Aorta (tissue), 5 donors: ENCODE data around the gene CFAP119. TPM values are rescaled to one million over a fixed set of nuclear protein-coding genes. Genes with fewer than 3 reads are reported as not detected.

Experiments
- ATAC-seq: fragments of 200-7000 bp; cut with Tn5 transposase; one replicate; pipeline ENCODE4 v1.9.1; 2022; ENCODE audit warnings: moderate library complexity; ENCODE audit not compliant: low FRiP score
- DNase-seq, 2 donors: peaks; one replicate each; pipeline ENCODE4 v3.0.0-alpha.2; 2020
- H3K27ac ChIP-seq, 2 donors: one replicate each; pipeline ENCODE4 v1.5.1; 2013; ENCODE audit warnings: low read length in 2 of 2, mild to moderate bottlenecking in 2 of 2, moderate library complexity in 2 of 2, control low read depth in 1 of 2, inconsistent platforms in 1 of 2, low read depth in 1 of 2
- H3K27me3 ChIP-seq, 2 donors: one replicate each; pipeline ENCODE4 v1.6.1; 2013; ENCODE audit warnings: control low read depth in 1 of 2, low read length in 1 of 2, mild to moderate bottlenecking in 1 of 2, moderate library complexity in 1 of 2; ENCODE audit not compliant: insufficient read depth in 2 of 2, control insufficient read depth in 1 of 2
- H3K36me3 ChIP-seq, 2 donors: one replicate each; pipeline ENCODE4 v1.6.1; 2013; ENCODE audit warnings: control low read depth in 1 of 2, low read length in 1 of 2, mild to moderate bottlenecking in 1 of 2; ENCODE audit not compliant: insufficient read depth in 2 of 2, control insufficient read depth in 1 of 2
- H3K4me1 ChIP-seq, 2 donors: one replicate each; pipeline ENCODE4 v1.6.1; 2013; ENCODE audit warnings: low read length in 2 of 2, control low read depth in 1 of 2, mild to moderate bottlenecking in 1 of 2, moderate library complexity in 1 of 2; ENCODE audit not compliant: insufficient read depth in 2 of 2, control insufficient read depth in 1 of 2
- H3K4me3 ChIP-seq, 2 donors: one replicate each; pipeline ENCODE4 v1.5.1; 2013; ENCODE audit warnings: low read length in 2 of 2, control low read depth in 1 of 2, mild to moderate bottlenecking in 1 of 2
- H3K9me3 ChIP-seq: one replicate; pipeline ENCODE4 v1.6.1; 2013; ENCODE audit warnings: mild to moderate bottlenecking, low read length; ENCODE audit not compliant: control insufficient read depth
- WGBS, 2 donors: extraction: QIAGEN DNeasy Blood & Tissue Kit; methylation state at CpG; one replicate each; pipeline ENCODE4 v1.1.7; 2013; 5-methylcytosine and 5-hydroxymethylcytosine counted together
- intact Hi-C, 2 donors: fragments of 100-400 bp; cut with DNase I; formaldehyde crosslinking; loops; one replicate each; pipeline versions ENCODE4 v1.14.2 to v1.15.0; 2022
- polyA plus RNA-seq, 2 donors: library from polyadenylated mRNA; stranded (reverse); fragments of 200-250 nt; gene quantifications; one replicate each; pipeline ENCODE4 v1.2.3, GENCODE V29; 2013
- total RNA-seq, 2 donors: library from RNA; stranded (reverse); fragmentation: NEBNext Ultra II Directional; extraction: Animal tissue kit (Norgen Biotek cat#: 25700); gene quantifications; one replicate each; pipeline ENCODE4 v1.2.1, GENCODE V29; 2021
- donor health status: healthy with polysubstance abuse.
- donor health status: Bipolar disorder and iron deficiency.
- donor health status: DM: no; HTN: no; CAD: no.
- donor health status: DM: no; HTN: no; CAD: no.
- donor health status: DM: yes; HTN: yes; CAD: no.

CFAP119 gene
- total and polyA plus RNA-seq, 4 donors = 0.52 to 9.8 (median 1.8) TPM

DNA sequence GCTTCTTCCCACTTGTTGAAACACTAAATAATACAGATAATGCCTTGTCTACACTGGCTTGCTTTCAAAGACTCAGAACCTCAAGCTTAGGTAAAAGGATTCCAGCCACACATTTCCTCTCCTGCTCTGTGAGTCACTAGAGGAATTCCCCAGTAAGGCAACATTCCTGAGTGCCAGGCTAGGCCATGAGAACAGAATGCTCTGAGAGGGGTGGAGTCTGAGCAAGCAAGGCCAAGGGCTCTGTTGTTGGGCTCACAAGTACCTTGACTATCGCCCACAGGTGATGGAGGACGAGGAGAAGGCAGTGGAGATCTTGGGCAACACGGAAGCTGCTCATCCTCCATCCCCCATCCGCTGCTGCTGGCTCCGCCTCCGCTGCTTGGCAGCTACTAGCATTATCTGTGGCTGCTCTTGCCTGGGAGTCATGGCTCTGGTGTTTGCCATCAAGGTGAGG is 20.4 kb downstream of the CFAP119 start:
- no peak overlapping the region for H3K4me3 ChIP-seq
- no peaks in the 10 kb centered on the region for H3K27me3 ChIP-seq
- peaks cover 0 to 2% of the 10 kb centered on the region in 2 donors for H3K36me3 ChIP-seq
- peaks cover 0 to 2% of the 10 kb centered on the region in 2 donors for H3K4me1 ChIP-seq
- no peaks in the 10 kb centered on the region for H3K9me3 ChIP-seq
- 80 to 83% methylated on average over 6 of the region's 6 CpGs for WGBS, 2 donors
- intact Hi-C loops = loop anchor here (5.0 kb wide), 2 partner anchors 39 to 44 kb away; partner anchors contain the start of gene SRCAP (in 1 of the 2)
- DNase-seq (no peak), ATAC-seq (peak; percentile 20)
- H3K27ac ChIP-seq = peak overlapping the region in 1 of 2 donors; percentile 79

DNA sequence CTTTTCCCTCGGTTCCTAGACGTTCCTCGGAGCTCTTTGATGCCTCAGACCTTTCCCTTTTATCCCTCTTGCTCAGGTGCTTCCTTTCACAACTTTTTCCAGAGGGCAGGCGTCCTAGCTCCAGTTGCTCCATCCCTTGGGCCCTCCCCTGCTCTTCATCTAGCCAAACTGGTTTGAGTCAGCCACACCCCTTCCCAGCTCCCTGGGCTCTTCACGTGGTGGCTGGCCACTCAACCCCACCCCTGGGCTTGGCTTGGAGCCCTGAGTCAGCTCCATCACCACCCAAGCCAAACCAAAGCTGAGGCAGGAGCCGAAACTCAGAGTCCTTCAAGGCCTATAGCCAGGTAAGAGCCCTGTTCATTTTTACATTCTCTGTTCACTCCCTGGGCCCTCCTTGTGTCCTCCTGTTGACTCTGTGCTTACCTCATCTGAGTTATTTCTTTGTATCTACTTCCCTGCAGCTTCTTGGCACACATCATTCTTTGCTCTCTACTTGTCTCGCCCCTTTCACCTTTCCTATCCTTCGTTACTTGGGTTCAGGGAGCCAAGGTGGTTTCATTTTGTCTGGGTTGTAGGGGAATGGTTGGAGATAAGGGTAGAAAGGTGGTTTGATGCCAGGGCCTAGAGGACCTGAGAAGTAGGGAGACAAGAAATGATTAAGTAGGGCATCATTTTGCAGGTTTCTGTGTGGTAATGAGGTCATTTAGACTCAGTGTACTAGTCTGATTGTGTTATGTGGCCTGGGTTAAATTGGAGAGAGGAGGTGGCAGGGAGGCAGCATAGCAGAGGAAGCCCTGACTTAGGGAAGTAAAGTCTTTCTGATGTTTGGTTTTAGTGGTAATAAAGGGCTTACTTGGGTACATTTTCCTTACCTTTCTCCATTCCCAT is 21.3 kb downstream of the CFAP119 start:
- DNase-seq (peak; percentile 91 to 92), ATAC-seq (peak; percentile 84)
- no peaks in the 10 kb centered on the region for H3K27me3 ChIP-seq
- peaks cover 0 to 4% of the 10 kb centered on the region in 2 donors for H3K36me3 ChIP-seq
- H3K27ac ChIP-seq = peak overlapping the region; percentile 3 to 31
- 44 to 51% methylated on average over 8 of the region's 8 CpGs for WGBS, 2 donors
- no peaks in the 10 kb centered on the region for H3K9me3 ChIP-seq
- H3K4me3 ChIP-seq = no peak overlapping the region
- intact Hi-C loops = loop anchor here (5.0 kb wide), 2 partner anchors 38 to 43 kb away; partner anchors contain the start of gene SRCAP (in 1 of the 2)
- H3K4me1 ChIP-seq = peaks cover 0 to 2% of the 10 kb centered on the region in 2 donors

DNA sequence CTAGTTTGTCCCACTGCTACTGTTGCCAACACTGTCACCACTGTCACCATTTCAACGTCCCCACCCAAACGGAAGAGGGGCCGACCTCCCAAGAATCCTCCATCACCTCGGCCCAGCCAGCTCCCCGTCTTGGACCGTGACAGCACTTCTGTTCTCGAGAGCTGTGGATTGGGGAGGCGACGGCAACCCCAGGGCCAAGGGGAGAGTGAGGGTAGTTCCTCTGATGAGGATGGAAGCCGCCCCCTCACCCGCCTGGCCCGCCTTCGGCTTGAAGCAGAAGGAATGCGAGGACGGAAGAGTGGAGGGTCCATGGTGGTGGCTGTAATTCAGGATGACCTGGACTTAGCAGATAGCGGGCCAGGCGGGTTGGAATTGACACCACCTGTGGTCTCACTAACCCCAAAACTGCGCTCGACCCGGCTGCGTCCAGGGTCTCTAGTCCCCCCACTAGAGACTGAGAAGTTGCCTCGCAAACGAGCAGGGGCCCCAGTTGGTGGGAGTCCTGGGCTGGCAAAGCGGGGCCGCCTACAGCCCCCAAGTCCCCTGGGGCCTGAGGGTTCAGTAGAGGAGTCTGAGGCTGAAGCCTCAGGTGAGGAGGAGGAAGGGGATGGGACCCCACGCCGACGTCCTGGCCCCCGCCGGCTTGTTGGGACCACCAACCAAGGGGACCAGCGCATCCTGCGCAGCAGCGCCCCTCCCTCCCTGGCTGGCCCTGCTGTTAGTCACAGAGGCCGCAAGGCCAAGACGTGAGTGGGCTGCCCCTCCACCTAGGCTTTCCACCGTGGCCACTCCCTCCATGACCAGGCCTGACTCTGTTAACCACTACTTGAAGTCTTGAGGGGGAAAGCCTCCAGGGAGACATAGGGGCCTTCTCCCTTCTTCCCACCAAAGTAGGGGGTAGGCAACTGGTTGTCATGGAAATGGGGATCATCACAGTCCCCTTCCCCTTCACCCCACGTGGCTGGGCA is 22.6 kb downstream of the CFAP119 start:
- WGBS, 2 donors = 86 to 88% methylated on average over 34 to 37 of the region's 37 CpGs
- H3K36me3 ChIP-seq = peaks cover 0 to 7% of the 10 kb centered on the region in 2 donors
- DNase-seq = peak in 1 of 2 donors; percentile 70
- no peaks in the 10 kb centered on the region for H3K27me3 ChIP-seq
- intact Hi-C loops = no loop called here
- H3K4me1 ChIP-seq = peaks cover 0 to 2% of the 10 kb centered on the region in 2 donors
- no peak overlapping the region for H3K27ac ChIP-seq
- H3K4me3 ChIP-seq = no peak overlapping the region
- H3K9me3 ChIP-seq = no peaks in the 10 kb centered on the region
- ATAC-seq = no peak

DNA sequence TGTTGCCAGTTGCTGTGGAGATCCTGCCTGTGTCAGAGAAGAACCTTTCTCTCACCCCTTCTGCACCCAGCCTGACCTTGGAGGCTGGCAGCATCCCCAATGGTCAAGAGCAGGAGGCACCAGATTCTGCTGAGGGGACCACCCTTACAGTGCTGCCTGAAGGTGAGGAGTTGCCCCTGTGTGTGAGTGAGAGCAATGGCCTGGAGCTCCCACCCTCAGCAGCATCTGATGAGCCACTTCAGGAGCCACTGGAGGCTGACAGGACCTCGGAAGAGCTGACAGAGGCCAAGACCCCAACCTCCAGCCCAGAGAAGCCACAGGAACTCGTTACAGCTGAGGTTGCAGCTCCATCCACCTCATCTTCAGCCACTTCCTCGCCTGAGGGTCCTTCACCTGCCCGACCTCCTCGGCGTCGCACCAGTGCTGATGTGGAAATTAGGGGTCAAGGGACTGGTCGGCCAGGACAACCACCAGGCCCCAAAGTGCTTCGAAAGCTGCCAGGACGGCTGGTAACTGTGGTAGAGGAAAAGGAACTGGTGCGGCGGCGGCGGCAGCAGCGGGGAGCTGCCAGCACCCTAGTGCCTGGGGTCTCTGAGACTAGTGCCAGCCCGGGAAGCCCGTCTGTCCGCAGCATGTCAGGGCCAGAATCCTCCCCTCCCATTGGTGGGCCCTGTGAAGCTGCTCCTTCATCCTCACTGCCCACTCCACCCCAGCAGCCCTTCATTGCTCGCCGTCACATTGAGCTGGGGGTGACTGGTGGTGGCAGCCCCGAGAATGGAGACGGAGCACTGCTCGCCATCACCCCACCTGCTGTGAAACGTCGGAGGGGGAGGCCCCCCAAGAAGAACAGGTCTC is 23.8 kb downstream of the CFAP119 start:
- ATAC-seq = no peak
- H3K9me3 ChIP-seq = no peaks in the 10 kb centered on the region
- intact Hi-C loops = no loop called here
- H3K27ac ChIP-seq = no peak overlapping the region
- 91% methylated on average over 25 of the region's 25 CpGs for WGBS, 2 donors
- H3K4me1 ChIP-seq = peaks cover 0 to 2% of the 10 kb centered on the region in 2 donors
- DNase-seq = peak in 1 of 2 donors; percentile 67
- no peak overlapping the region for H3K4me3 ChIP-seq
- H3K36me3 ChIP-seq = peaks cover 4 to 12% of the 10 kb centered on the region in 2 donors
- H3K27me3 ChIP-seq = no peaks in the 10 kb centered on the region

DNA sequence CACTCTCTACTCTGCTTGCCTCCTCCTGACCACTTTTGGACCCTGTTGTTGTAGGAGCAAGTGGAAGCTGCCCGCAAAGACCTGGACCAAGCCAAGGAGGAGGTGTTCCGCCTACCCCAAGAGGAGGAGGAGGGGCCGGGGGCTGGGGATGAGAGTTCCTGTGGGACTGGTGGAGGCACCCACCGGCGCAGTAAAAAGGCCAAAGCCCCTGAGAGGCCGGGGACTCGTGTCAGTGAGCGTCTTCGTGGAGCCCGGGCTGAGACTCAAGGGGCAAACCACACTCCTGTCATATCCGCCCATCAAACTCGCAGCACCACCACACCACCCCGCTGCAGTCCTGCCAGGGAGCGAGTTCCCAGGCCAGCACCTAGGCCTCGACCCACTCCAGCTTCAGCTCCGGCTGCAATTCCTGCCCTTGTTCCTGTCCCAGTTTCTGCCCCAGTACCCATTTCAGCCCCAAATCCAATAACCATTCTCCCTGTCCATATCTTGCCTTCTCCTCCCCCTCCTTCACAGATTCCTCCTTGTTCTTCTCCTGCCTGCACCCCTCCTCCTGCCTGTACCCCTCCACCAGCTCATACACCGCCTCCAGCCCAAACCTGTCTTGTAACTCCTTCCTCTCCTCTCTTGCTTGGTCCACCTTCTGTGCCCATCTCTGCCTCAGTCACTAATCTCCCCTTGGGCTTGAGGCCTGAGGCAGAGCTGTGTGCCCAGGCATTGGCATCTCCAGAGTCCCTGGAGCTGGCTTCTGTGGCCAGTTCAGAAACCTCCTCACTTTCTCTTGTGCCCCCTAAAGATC is 24.7 kb downstream of the CFAP119 start:
- ATAC-seq (no peak), DNase-seq (peak in 1 of 2 donors; percentile 73)
- Histone ChIP-seq H3K4me1 (peaks cover 0 to 2% of the 10 kb centered on the region in 2 donors), H3K27me3 (no peaks in the 10 kb centered on the region), H3K9me3 (no peaks in the 10 kb centered on the region), H3K36me3 (peaks cover 4 to 14% of the 10 kb centered on the region in 2 donors), H3K27ac (no peak overlapping the region), H3K4me3 (no peak overlapping the region)
- 89 to 90% methylated on average over 17 of the region's 17 CpGs for WGBS, 2 donors
- intact Hi-C loops = no loop called here

DNA sequence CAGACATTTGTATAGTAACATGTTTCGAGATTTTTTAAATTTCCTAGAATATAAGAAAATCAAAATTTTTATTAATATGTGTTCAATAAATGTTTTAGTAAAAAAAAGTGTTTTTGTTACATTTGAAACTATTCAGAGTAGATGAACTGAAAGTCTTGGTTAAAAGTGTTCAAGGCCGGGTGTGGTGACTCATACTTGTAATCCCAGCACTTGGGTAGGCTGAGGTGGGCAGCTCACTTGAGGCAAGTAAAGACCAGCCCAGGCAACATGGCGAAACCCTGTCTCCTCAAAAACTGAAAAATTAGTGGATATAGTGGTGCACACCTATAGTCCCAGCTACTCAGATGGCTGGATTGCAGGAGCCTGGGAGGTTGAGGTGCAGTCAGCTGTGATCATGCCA is 30.5 kb downstream of the CFAP119 start:
- no peak overlapping the region for H3K4me3 ChIP-seq
- DNase-seq = no peak
- H3K36me3 ChIP-seq = peaks cover 6 to 20% of the 10 kb centered on the region in 2 donors
- no peaks in the 10 kb centered on the region for H3K4me1 ChIP-seq
- no peak overlapping the region for H3K27ac ChIP-seq
- no peak for ATAC-seq
- no peaks in the 10 kb centered on the region for H3K9me3 ChIP-seq
- H3K27me3 ChIP-seq = no peaks in the 10 kb centered on the region
- intact Hi-C loops = no loop called here
- 95 to 96% methylated on average over 3 of the region's 3 CpGs for WGBS, 2 donors

DNA sequence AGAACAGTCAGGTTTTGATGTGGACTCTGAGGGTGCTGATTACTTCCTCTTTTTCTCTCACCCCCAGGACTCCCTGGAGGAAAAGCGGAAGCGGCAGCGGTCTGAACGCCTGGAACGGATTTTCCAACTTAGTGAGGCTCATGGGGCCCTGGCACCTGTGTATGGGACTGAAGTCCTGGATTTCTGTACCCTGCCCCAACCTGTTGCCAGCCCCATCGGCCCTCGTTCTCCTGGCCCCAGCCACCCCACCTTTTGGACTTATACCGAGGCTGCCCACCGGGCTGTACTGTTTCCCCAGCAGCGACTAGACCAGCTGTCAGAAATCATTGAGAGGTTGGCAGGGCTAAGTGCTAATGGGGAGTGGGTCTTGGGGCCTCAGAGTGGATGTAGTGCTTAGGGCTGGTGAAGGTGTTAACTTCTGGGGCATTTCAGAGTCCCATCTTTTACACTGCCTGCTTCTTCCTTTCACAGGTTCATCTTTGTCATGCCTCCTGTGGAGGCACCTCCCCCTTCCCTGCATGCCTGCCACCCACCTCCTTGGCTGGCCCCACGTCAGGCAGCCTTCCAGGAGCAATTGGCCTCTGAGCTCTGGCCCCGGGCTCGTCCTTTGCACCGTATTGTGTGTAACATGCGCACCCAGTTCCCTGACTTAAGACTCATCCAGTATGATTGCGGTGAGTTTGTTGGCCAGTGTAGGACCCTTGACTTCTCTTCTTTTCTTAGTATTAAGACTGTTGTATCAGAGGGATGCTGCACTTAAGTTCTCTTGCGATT is 32.8 kb downstream of the CFAP119 start:
- 75 to 82% methylated on average over 17 of the region's 17 CpGs for WGBS, 2 donors
- Histone ChIP-seq H3K4me3 (no peak overlapping the region), H3K27me3 (no peaks in the 10 kb centered on the region), H3K4me1 (no peaks in the 10 kb centered on the region), H3K27ac (no peak overlapping the region), H3K9me3 (no peaks in the 10 kb centered on the region), H3K36me3 (peaks cover 6 to 19% of the 10 kb centered on the region in 2 donors)
- peak in 1 of 2 donors; percentile 72 for DNase-seq
- intact Hi-C loops = no loop called here
- ATAC-seq = no peak
